ENCODE measurements around the gene CIITA.

GRCh38 chr16:10865991-10866966 lies 10.7 kb upstream of the CIITA start:
- TF ChIP-seq CTCF (IDR thresholded peaks at IDR 0.05; ENCODE audit: low read depth, low read length, poor library complexity, severe bottlenecking) (no peak), EZH2phosphoT487 (IDR thresholded peaks at IDR 0.05; ENCODE audit: borderline replicate concordance, low read length) (no peak)

Measured in DOHH2 (cell line).